ENCODE data around the gene CEP164. TPM values are rescaled to one million over a fixed set of nuclear protein-coding genes. Genes with fewer than 3 reads are reported as not detected.

The CEP164 gene
- total and polyA plus RNA-seq, 2 of the 8 experiments (the other 6 are each of a cell fraction or from before 2014, with no cell fraction given), result 8.4 to 20.8 TPM

- no peak overlapping the region for H3K4ac ChIP-seq (replicated peaks; ENCODE audit: insufficient read length, low read depth, low read length)
- H3K23ac ChIP-seq (ENCODE audit: insufficient read length), result no peak overlapping the region
- DNase-seq (ENCODE audit: low read depth in 1 of 2, low spot score in 2 of 2) (no peak), FAIRE-seq (no peak)
- H2BK20ac ChIP-seq (ENCODE audit: low read length), result no peak overlapping the region
- CTCF ChIA-PET (ENCODE audit: partially characterized antibody), result interaction anchor here (0.8 to 2.4 kb wide), 5 partner anchors 10 to 397 kb away, joined by 3 to 11 read pairs (median 5); no protein-coding TSS in a partner anchor
- no peaks in the 10 kb centered on the region for H3K79me1 ChIP-seq (ENCODE audit: low read depth, low read length)
- H3K14ac ChIP-seq (ENCODE audit: insufficient read length), result no peak overlapping the region
- H3K23me2 ChIP-seq (ENCODE audit: low read depth, low read length), result no peaks in the 10 kb centered on the region
- H3K27ac ChIP-seq (ENCODE audit: low read depth, low read length), result no peak overlapping the region
- H4K8ac ChIP-seq (ENCODE audit: extremely low read depth, insufficient read depth, low read length), result no peak overlapping the region
- no peaks in the 10 kb centered on the region for H3K9me3 ChIP-seq (ENCODE audit: insufficient read depth in 2 of 2, low read depth in 1 of 2, low read length in 1 of 2)
- POLR2A ChIA-PET (ENCODE audit: partially characterized antibody), result interaction anchor here (0.6 to 0.8 kb wide), 3 partner anchors 9 to 166 kb away, joined by 3 to 5 read pairs (median 4); no protein-coding TSS in a partner anchor
- H2BK120ac ChIP-seq (replicated peaks; ENCODE audit: low read depth, low read length), result no peak overlapping the region
- no peak overlapping the region for H3K18ac ChIP-seq (ENCODE audit: extremely low read depth, low read length)
- H3K4me1 ChIP-seq (replicated peaks in 1 of 4; ENCODE audit: control insufficient read depth in 3 of 4, insufficient read depth in 4 of 4, low read length in 3 of 4), result no peaks in the 10 kb centered on the region
- WGBS, 2 experiments (ENCODE audit: extremely low coverage in 1 of 2, insufficient coverage in 1 of 2, insufficient read length in 1 of 2, insufficient replicate concordance in 2 of 2, low coverage in 1 of 2, low lambda C conversion rate in 2 of 2, missing lambda C conversion rate in 1 of 2), result 79% methylated on average over 12 of the region's 12 CpGs; no CpG with 5 or more reads in 1 of the 2 experiments
- H4K20me1 ChIP-seq (replicated peaks in 1 of 2; ENCODE audit: control insufficient read depth in 1 of 2, insufficient read depth in 2 of 2, low read length in 2 of 2), result no peaks in the 10 kb centered on the region
- no peak overlapping the region for H3K56ac ChIP-seq (replicated peaks; ENCODE audit: insufficient read length, low read depth, low read length)
- H3K36me3 ChIP-seq (ENCODE audit: control insufficient read depth in 2 of 4, insufficient read depth in 4 of 4, low read length in 3 of 4), result no peaks in the 10 kb centered on the region
- no peak overlapping the region for H2BK5ac ChIP-seq (ENCODE audit: low read depth, low read length)
- H3K4me2 ChIP-seq (ENCODE audit: insufficient read depth in 1 of 2, low read depth in 2 of 2, low read length in 2 of 2), result no peak overlapping the region
- no peak overlapping the region for H2AK5ac ChIP-seq (ENCODE audit: low read depth, low read length)
- H4K91ac ChIP-seq (replicated peaks; ENCODE audit: insufficient read length, low read length), result no peak overlapping the region
- H2AFZ ChIP-seq (ENCODE audit: low read length), result no peak overlapping the region
- no peak overlapping the region for H3K4me3 ChIP-seq (ENCODE audit: extremely low read depth in 1 of 4, insufficient read depth in 2 of 4, low read depth in 3 of 4, low read length in 4 of 4)
- H3K27me3 ChIP-seq (replicated peaks in 1 of 4; ENCODE audit: control insufficient read depth in 3 of 4, extremely low read depth in 1 of 4, insufficient read depth in 3 of 4, low read length in 3 of 4), result no peaks in the 10 kb centered on the region
- H3K79me2 ChIP-seq (ENCODE audit: control insufficient read depth in 1 of 2, insufficient read depth in 2 of 2, low read length in 2 of 2), result no peaks in the 10 kb centered on the region
- no peak overlapping the region for H2BK15ac ChIP-seq (ENCODE audit: low read length)
- H2BK12ac ChIP-seq (ENCODE audit: low read depth, low read length), result no peak overlapping the region
- no peak overlapping the region for H3K9ac ChIP-seq (replicated peaks in 1 of 4; ENCODE audit: extremely low read depth in 1 of 4, low read depth in 3 of 4, low read length in 3 of 4)
- no peak overlapping the region for H4K5ac ChIP-seq (ENCODE audit: insufficient read length, low read depth, low read length)
- no peak for TF ChIP-seq TAF7 (optimal IDR thresholded peaks at IDR 0.05; ENCODE audit: borderline replicate concordance, low read depth, low read length)
- no peak for TF ChIP-seq KDM1A (IDR thresholded peaks at IDR 0.05; ENCODE audit: borderline replicate concordance, low read length)
- no peak for TF ChIP-seq PHF8 (conservative IDR thresholded peaks at IDR 0.05; ENCODE audit: low read depth, low read length)
- no peak for TF ChIP-seq ZNF274 (IDR thresholded peaks at IDR 0.05; ENCODE audit: borderline replicate concordance, extremely low read depth, low read length)
- TF ChIP-seq CREB1 (IDR thresholded peaks at IDR 0.05), result no peak
- TF ChIP-seq JUN (IDR thresholded peaks at IDR 0.05; ENCODE audit: low read depth, low read length), result no peak
- no peak for TF ChIP-seq FOSL1 (IDR thresholded peaks at IDR 0.05; ENCODE audit: insufficient read depth, low read depth, low read length)
- no peak for TF ChIP-seq KDM4A (IDR thresholded peaks at IDR 0.05; ENCODE audit: low read depth, low read length, severe bottlenecking)
- no peak for TF ChIP-seq RAD21 (IDR thresholded peaks at IDR 0.05 in 1 of 2, conservative IDR thresholded peaks at IDR 0.05 in 1 of 2; ENCODE audit: low read depth in 2 of 2, low read length in 2 of 2)
- no peak for TF ChIP-seq HDAC6 (IDR thresholded peaks at IDR 0.05; ENCODE audit: low read depth, low read length)
- no peak for TF ChIP-seq CTBP2 (IDR thresholded peaks at IDR 0.05; ENCODE audit: borderline replicate concordance, insufficient read depth, insufficient read length, low read length)
- no peak for TF ChIP-seq CHD1 (IDR thresholded peaks at IDR 0.05; ENCODE audit: low read depth, low read length)
- no peak for TF ChIP-seq SP2 (IDR thresholded peaks at IDR 0.05; ENCODE audit: low read length)
Observed at GRCh38 chr11:117419482-117420142, 92.0 kb downstream of the CEP164 start.
